HG03108 (cell line): ENCODE measurements around the gene SLC9A6.
"Not testable (repeated sequence)": the region's sequence is repeated elsewhere in the genome, so short reads cannot be mapped to it uniquely, and the experiment has no call there.

Experiments
- ATAC-seq: cut with Tn5 transposase; IDR thresholded peaks from one replicate; pipeline ENCODE4 v1.9.1; 2021; ENCODE audit warnings: moderate library complexity; ENCODE audit not compliant: unreplicated experiment

The SLC9A6 gene

GRCh38 chrX:136061286-136061685, 76.1 kb downstream of the SLC9A6 start:
- ATAC-seq = no peak

DNA sequence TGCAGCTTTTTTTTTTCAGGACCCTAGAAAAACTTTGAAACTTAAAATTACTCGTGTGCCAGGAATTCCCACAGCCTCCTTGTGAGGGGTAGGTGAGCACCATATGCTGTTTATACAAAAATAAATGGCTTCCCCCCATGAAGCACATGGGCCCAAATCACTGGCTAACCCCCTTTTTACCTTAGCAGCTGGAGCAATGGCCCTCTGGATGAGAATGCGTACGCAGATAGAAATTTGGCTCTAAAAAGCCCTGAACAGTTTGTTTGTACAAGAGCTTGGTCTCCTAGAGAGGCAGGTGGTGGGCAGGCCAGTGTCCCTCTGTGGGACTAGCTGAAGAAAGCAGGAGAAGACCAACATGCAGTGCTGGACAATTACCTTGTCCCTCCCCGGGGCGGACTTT, 76.5 kb downstream of the SLC9A6 start:
- no peak for ATAC-seq

DNA sequence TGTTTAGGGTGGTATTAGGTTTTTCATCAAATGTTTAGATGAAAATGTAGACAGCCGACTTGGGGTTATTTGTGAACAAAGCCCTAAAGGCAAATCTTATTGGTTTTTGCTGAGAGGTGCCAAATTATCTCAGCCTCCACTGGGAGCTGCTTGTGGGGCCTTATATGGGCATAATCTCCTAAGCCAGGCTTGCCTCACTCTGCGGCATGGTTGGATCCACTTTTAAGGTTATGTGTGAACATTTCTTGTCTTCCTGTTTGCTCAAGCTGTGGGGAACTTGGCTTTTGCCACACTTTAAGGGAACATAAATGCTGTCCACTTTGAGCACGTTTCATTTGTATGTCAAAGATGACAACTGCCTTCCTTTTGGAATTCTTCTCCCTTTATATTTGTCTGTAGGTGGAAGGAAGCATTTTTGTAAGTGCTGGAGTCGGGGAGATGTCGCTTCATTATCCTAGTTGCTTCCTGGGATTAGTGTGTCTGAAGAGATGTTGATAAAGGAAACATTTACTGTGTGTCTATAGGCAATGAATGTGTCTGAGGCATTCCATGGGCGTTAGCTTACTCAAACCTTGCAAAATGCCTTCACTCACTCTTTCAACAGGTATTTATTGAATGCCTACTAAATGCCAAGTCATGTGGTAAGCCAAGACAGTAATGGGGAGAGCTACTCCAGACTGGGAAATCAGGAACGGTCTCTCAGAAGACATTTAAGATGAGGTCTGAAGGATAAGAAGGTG, 78.3 kb downstream of the SLC9A6 start:
- no peak for ATAC-seq

DNA sequence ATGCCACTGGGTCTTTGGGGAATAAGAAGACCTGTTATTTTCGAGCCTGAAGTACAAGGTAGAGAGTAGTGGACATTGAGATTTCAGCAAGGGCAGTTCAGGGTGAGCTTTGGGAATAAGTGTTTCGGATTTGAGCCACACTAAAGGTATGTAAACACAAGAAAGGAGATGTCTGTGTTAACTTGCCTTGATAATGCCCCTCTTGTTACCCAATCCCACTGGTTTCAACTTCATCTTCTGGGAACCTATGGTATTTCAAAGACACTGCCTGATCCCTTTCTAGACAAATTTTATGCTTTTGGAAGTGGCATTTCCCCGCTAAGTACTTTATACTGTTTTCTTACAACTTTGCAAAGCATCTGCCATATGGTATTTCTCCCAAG, 79.4 kb downstream of the SLC9A6 start:
- no peak for ATAC-seq

DNA sequence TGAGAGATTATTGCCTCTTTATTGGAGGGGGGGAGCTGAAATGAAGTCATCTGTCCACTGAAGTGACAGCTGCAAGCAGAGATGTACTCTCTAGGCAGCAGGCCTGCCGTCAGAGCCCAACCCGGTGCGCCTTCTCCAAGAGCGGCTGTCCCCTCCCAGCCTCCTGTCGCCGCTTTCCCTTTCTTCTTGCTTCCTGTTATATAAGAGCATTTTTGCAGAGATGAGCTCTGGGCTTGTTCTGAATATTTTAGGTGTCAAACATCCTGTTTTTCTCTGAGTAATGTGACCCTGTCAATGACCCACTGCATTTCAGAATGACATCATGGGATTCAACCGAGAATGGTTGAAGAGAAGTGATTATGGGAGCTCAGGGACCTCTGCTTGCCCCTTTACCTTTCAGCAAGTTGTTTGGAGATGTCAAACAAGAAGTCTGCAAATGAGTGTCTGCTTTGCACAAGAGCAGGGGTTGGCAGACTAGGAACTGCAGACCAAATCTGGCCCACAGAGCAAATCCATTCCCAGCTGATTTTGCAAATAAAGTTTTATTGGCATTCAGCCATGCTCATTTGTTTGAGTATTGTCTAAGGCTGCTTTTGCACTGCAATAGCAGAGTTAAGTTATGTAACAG, 79.9 kb downstream of the SLC9A6 start:
- no peak for ATAC-seq

- ATAC-seq = no peak
Measured at GRCh38 chrX:136067097-136067496, 81.9 kb downstream of the SLC9A6 start.

GRCh38 chrX:136067966-136068365, 82.7 kb downstream of the SLC9A6 start:
- no peak for ATAC-seq

DNA sequence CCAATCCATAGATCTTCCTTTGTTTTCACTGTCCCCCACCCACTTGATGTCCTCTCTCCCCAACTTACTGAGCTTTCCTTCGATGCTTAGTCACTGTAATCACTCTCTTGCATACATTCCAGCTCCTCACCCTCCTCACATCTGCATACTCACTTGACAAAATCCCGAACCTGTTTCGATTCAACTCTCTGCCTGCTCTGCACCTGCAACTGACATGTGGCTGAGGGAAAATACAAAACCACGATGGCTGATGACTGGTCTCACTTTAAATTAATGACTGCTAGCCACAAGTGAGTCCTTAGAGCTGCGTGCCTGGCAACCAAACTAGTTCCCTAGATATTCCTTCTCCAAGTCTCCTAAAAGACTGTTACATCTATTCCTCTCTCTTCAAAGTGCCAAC, 91.7 kb downstream of the SLC9A6 start:
- no peak for ATAC-seq

GRCh38 chrX:136080766-136081165, 95.5 kb downstream of the SLC9A6 start:
- no peak for ATAC-seq

- ATAC-seq = no peak
Measured at GRCh38 chrX:136086521-136086920, 101.3 kb downstream of the SLC9A6 start.

DNA sequence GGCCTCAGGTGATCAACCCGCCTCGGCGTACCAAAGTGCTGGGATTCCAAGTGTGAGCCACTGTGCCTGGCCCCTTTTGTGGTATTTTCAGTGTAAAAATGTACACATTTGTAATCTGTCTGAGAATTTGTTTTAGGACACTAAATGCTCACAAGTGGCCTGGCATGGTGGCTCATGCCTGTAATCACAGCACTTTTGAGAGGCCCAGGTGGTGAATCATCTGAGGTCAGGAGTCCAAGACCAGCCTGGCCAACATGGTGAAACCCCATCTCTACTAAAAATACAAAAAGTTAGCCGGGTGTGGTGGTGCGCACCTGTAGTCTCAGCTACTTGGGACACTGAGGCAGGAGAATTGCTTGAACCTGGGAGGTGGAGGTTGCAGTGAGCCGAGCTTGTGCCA, 106.7 kb downstream of the SLC9A6 start:
- ATAC-seq = not testable (repeated sequence)

GRCh38 chrX:136094962-136095361, 109.7 kb downstream of the SLC9A6 start:
- ATAC-seq = no peak
